ENCODE results near the gene MAML3. TPM values are rescaled to one million over a fixed set of nuclear protein-coding genes. Genes with fewer than 3 reads are reported as not detected.

MAML3 gene
- total RNA-seq, 2 experiments from 2014 or later: 2.5 to 2.6 TPM

DNA sequence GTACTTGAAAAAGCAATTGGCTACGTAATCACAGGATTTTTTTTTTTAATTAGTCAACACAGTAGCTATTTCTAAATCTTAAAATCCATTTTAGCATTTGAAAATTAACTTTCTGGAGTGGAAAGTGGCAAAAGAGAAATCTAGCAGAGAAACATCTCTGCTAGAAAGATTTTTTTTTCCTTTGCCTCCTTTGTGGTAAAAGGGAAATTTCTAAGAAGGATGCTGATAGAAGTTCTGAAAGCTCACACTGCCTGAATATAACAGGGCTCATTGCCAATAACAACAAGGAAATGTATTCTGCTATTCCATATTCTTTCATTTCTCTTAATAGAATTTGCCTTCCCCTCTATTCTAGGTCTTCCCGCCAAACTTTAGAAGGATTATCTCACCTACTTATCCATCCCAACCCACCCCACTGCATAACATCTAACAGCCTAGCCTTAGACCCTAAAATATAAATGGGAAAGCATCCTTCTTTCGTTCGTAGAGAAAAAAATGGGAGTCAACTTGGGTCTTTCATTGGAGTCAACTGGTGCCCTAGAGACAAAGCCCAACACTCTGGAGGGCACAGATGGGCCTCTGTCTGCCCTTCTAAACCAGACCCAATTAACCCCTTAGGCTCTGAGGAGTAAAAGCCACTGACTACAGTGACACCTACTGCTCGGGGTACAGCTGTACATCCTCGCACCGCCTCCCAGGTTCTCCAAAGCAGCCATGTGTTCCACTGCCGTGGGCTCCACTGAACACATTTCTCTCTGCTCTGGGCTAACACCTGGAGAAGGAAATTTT, 103.9 kb downstream of the MAML3 start:
- no peaks in the 10 kb centered on the region for H3K36me3 Mint-ChIP-seq (ENCODE audit: low read depth)
- POLR2A ChIA-PET: interaction anchor here (1.2 to 1.6 kb wide), 2 partner anchors 20 to 104 kb away, joined by 3 to 4 read pairs; partner anchors contain the start of gene MAML3
- no peak for DNase-seq
- H3K9me3 Mint-ChIP-seq: no peaks in the 10 kb centered on the region
- H3K4me3 Mint-ChIP-seq: no peak overlapping the region
- CTCF ChIA-PET: interaction anchor here (0.5 to 1.7 kb wide), 10 partner anchors 10 to 394 kb away, joined by 3 to 7 read pairs (median 3); no protein-coding TSS in a partner anchor
- peaks cover 39% of the 10 kb centered on the region for H3K4me1 Mint-ChIP-seq
- H3K27me3 Mint-ChIP-seq: peaks cover 49% of the 10 kb centered on the region
- H3K27ac Mint-ChIP-seq: no peak overlapping the region

DNA sequence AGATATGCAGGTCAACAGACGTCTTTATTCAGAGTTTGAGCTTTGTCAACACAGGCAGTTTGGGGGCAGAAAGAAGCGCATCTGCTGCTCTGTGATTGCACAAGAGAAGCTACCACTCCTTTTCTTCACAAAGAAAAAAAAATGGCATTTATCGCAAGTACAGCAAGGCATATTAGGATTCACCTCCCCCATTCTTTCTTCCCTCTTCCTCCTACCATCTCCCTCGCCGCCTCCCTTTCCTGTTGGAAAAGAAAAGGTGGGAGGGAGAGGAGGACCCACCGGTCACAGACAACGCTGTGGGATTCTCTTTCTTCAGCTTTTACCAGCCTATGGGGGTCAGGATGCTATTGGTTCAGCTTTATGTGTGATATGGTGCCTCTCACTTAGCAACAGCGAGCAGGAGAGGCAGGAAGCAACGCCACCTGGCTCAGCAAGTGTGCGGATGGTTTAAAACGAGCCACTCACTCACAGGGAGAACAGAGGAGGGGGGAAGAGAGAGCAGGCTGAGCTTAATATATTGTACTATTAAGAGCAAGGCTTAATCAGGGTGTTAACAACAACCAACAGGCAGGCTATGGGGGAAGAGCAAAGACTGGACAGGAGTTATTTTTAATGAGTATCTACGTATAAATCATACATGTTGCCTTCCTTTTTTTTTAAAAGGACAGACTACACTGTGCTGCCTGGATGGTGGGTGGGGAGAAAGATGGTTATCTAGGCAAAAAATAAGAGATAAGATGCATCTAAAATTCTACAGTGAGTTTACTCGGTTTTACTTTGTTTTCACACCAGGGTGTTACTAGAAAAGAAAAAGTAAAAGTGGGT, 104.7 kb downstream of the MAML3 start:
- H3K27me3 Mint-ChIP-seq: peaks cover 47% of the 10 kb centered on the region
- POLR2A ChIA-PET: interaction anchor here (1.2 to 1.6 kb wide), 2 partner anchors 21 to 104 kb away, joined by 3 to 4 read pairs; partner anchors contain the start of gene MAML3
- DNase-seq: peak; percentile 51

DNA sequence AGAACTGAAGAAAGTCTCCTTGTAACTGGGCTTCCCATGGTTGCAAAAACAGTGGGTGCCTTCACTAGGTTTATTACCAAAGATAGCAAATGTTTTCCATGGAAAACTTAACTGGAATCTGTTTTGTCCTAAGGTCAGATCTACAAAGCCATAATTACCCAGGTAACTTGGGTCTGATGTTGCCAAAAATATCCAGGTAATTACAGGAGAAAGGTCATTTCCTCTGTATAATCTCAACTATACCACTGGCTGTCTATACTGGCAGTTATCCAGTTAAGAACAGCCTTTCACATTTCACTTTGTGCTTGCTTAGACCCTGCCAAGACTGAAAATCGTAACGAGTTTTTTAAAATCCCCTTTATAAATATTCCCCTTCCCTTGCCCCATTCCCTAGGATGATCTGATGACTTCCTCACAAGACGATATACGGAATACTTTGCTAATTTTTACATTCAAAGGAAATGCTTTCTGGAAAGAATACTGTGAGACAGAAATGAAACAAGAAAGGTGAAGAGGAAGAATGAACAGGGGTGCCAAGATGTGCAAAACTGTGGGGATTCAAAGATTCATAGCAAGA, 105.5 kb downstream of the MAML3 start:
- Mint-ChIP-seq H3K4me3 (no peak overlapping the region), H3K27ac (no peak overlapping the region), H3K27me3 (peaks cover 46% of the 10 kb centered on the region), H3K36me3 (ENCODE audit: low read depth) (no peaks in the 10 kb centered on the region), H3K9me3 (no peaks in the 10 kb centered on the region), H3K4me1 (peaks cover 30% of the 10 kb centered on the region)
- DNase-seq: no peak
- POLR2A ChIA-PET: interaction anchor here (1.2 to 1.6 kb wide), 2 partner anchors 22 to 105 kb away, joined by 3 to 4 read pairs; partner anchors contain the start of gene MAML3
- CTCF ChIA-PET: interaction anchor here (1.1 kb wide), 1 partner anchor 21 kb away, joined by 4 read pairs; no protein-coding TSS in a partner anchor

More for the DNA sequence above, 104.7 kb downstream of the MAML3 start:
- H3K9me3 Mint-ChIP-seq: no peaks in the 10 kb centered on the region
- no peak overlapping the region for H3K27ac Mint-ChIP-seq
- CTCF ChIA-PET: interaction anchor here (0.5 to 1.7 kb wide), 10 partner anchors 11 to 393 kb away, joined by 3 to 7 read pairs (median 3); no protein-coding TSS in a partner anchor
- peak overlapping the region; percentile 55 for H3K4me3 Mint-ChIP-seq
- H3K36me3 Mint-ChIP-seq (ENCODE audit: low read depth): no peaks in the 10 kb centered on the region
- H3K4me1 Mint-ChIP-seq: peaks cover 33% of the 10 kb centered on the region

DNA sequence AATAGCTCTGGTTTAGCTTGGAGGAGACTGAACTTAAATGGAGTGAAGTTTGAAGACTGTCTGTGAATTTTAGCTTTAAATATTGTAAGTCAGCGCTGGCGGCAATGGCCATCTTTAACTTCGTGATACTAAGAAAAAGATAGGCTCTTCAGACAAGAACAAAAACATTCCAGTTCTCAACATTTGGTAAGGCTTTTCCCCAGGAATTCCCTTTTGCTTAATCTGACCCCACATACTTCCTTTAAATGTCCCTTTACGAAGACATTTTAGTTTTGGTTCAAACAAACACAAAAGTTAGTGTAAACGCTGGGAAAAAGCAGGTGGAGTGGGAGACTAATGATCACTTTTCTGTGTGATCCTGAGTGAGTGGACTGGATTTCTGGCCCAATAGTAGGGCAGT, 106.2 kb downstream of the MAML3 start:
- Mint-ChIP-seq H3K27ac (no peak overlapping the region), H3K27me3 (peaks cover 46% of the 10 kb centered on the region), H3K4me3 (no peak overlapping the region), H3K4me1 (peaks cover 26% of the 10 kb centered on the region), H3K9me3 (no peaks in the 10 kb centered on the region), H3K36me3 (ENCODE audit: low read depth) (no peaks in the 10 kb centered on the region)
- no peak for DNase-seq
- ChIA-PET POLR2A (interaction anchor here (0.8 kb wide), 1 partner anchor 22 kb away, joined by 3 read pairs; no protein-coding TSS in a partner anchor), CTCF (no interaction called here)

DNA sequence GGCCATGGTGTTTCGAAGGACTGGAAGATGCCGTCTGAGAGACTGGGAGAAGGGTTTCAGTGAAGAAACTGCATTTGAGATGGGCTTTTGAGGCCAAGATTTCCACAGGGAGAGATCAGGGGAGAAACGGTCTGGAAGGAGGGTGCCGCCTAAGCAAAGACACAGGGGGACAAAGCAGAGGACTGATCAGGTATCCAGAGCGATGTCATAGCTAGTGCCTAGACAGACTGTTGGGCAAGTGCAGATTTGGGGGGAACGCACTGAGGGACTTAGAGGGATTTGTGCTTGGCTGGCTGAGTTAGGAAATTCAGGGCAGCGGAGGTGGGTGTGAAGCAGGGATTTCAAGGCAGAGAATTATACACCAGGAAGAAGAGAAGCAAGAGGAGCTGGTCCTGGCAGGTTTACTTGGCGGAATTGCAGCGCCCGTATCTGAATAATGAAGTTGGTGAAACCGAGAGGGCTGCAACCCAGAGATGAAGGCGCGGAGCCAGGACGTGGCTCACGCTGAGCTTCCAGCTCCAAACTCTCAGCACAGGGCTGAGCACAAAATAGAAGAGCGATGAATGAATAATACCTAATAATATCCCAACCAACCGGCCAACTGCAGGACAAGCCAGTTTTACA, 106.9 kb downstream of the MAML3 start:
- Mint-ChIP-seq H3K4me1 (peaks cover 26% of the 10 kb centered on the region), H3K36me3 (ENCODE audit: low read depth) (no peaks in the 10 kb centered on the region), H3K4me3 (no peak overlapping the region), H3K27ac (no peak overlapping the region), H3K27me3 (peaks cover 46% of the 10 kb centered on the region), H3K9me3 (no peaks in the 10 kb centered on the region)
- DNase-seq: no peak
- ChIA-PET CTCF (no interaction called here), POLR2A (interaction anchor here (0.8 kb wide), 1 partner anchor 23 kb away, joined by 3 read pairs; no protein-coding TSS in a partner anchor)

DNA sequence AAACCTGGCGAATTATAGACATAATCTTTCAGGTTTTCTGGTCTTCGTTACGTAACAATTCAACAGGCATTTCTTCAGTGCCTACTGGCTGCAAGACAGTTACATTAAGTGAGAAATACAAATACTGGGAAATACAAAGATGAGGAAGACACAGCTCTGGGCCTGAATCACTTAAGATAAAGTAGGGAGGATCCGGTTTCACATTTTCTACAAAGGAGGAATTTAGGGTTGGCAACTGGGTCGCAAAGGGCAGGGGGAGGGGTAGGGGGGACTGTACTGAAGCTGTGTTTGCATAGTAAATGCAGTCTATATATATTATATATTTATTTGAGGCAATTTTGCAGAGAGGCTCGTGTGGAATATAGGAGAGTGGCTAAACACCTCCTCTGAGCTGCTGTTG, 107.4 kb downstream of the MAML3 start:
- ChIA-PET POLR2A (no interaction called here), CTCF (no interaction called here)
- H3K27ac Mint-ChIP-seq: no peak overlapping the region
- no peak overlapping the region for H3K4me3 Mint-ChIP-seq
- H3K27me3 Mint-ChIP-seq: peaks cover 40% of the 10 kb centered on the region
- peaks cover 26% of the 10 kb centered on the region for H3K4me1 Mint-ChIP-seq
- no peaks in the 10 kb centered on the region for H3K9me3 Mint-ChIP-seq
- H3K36me3 Mint-ChIP-seq (ENCODE audit: low read depth): no peaks in the 10 kb centered on the region
- no peak for DNase-seq

DNA sequence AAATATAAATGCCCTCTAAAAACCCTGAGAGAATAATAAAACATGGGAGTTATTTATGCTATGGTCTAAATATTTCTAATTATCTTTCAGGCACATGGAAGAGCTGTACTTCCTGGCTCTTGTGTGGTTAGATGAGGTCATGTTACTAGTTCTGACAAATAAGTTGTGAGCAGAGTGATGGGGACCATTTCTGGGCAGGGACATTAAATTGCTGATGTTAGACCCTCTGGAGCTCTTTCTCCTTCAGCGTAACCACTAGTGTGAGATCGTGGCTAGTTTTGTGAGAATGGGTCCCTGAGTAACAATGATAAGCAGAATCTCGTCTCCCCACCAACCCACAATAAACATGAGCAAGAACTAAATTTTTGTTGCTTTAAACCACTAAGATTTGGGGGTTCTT, 108.0 kb downstream of the MAML3 start:
- Mint-ChIP-seq H3K36me3 (ENCODE audit: low read depth) (no peaks in the 10 kb centered on the region), H3K27me3 (peaks cover 40% of the 10 kb centered on the region), H3K9me3 (no peaks in the 10 kb centered on the region), H3K4me1 (peaks cover 26% of the 10 kb centered on the region), H3K4me3 (no peak overlapping the region), H3K27ac (no peak overlapping the region)
- POLR2A ChIA-PET: no interaction called here
- CTCF ChIA-PET: no interaction called here
- DNase-seq: no peak

DNA sequence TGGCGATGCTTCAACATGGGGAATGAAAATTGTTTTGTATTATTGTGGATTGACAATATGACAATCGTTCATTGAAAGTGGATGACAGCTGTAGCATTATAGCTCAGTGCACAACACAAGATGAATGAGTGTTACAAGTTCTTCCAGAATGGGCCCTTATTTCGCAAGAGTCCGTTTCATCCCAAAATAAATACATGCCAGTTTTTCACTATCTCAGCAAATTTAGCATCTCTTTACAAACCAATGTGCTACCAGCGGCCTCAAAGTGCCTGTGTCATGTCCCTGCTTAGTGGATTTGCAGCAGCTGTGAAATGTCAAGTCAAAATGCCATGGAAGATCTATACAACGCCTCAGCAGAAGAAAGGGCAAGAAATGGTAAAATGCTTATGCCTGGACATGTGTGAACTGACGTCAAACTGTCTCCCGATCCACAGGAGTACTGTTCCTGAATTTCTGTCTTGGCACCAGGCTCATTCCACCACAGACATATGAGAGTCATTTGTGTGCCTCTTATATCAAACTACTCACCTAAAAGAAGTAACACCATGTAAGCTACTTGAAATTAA, 109.6 kb downstream of the MAML3 start:
- no peak overlapping the region for H3K4me3 Mint-ChIP-seq
- no peaks in the 10 kb centered on the region for H3K36me3 Mint-ChIP-seq (ENCODE audit: low read depth)
- H3K27ac Mint-ChIP-seq: no peak overlapping the region
- no peaks in the 10 kb centered on the region for H3K9me3 Mint-ChIP-seq
- ChIA-PET POLR2A (no interaction called here), CTCF (no interaction called here)
- peaks cover 30% of the 10 kb centered on the region for H3K27me3 Mint-ChIP-seq
- peaks cover 11% of the 10 kb centered on the region for H3K4me1 Mint-ChIP-seq
- no peak for DNase-seq

DNA sequence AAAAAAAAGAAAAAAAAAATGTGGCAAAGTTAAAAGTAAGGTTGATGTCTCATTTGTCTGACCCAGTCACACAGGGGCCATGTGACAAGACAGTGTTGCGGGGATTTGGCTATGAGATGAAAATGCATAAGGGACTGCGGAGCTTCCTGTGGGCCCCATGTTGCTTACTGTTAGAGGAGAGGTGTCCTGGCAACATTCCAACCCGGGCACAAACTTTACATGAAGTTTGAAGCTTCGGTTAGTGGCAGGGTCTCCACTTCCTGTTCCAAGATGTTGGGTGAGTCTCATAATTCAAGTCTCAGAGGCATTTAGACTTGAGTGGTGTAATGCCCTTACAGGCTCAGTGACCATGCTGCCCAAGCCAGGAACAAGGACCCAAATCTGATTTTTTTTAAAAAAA, 111.3 kb downstream of the MAML3 start:
- H3K4me1 Mint-ChIP-seq: peaks cover 1% of the 10 kb centered on the region
- H3K4me3 Mint-ChIP-seq: no peak overlapping the region
- DNase-seq: no peak
- H3K36me3 Mint-ChIP-seq (ENCODE audit: low read depth): no peaks in the 10 kb centered on the region
- no peaks in the 10 kb centered on the region for H3K9me3 Mint-ChIP-seq
- H3K27ac Mint-ChIP-seq: no peak overlapping the region
- CTCF ChIA-PET: no interaction called here
- POLR2A ChIA-PET: no interaction called here
- peaks cover 15% of the 10 kb centered on the region for H3K27me3 Mint-ChIP-seq

DNA sequence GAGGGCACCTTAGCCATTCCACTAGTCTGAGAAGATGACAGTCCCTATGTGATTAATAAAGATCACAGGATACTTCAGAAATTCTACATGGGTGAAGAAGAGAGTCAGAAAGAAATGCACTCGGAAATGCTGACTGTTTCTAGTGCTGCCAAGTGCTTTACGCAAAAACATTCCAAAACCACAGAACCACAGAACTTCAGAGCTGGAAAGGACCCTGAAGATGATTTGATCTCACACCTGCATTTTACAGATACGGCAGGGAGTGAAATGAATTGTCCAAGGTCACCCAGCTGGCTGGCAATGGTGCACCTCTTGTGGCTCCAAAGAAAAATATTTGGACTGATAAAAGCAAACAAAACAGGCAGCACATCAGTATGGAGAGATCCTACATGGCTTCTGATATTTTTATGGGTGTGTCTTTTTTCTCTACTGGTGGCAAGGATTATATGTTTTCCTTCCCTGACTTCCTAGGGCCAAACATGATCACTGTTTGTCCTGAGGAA, 115.9 kb downstream of the MAML3 start:
- no peaks in the 10 kb centered on the region for H3K36me3 Mint-ChIP-seq (ENCODE audit: low read depth)
- H3K27me3 Mint-ChIP-seq: peaks cover 11% of the 10 kb centered on the region
- DNase-seq: no peak
- ChIA-PET POLR2A (no interaction called here), CTCF (interaction anchor here (1.2 to 2.6 kb wide), 2 partner anchors 12 to 13 kb away, joined by 3 to 8 read pairs; no protein-coding TSS in a partner anchor)
- H3K4me1 Mint-ChIP-seq: no peaks in the 10 kb centered on the region
- no peak overlapping the region for H3K4me3 Mint-ChIP-seq
- no peaks in the 10 kb centered on the region for H3K9me3 Mint-ChIP-seq
- H3K27ac Mint-ChIP-seq: no peak overlapping the region

DNA sequence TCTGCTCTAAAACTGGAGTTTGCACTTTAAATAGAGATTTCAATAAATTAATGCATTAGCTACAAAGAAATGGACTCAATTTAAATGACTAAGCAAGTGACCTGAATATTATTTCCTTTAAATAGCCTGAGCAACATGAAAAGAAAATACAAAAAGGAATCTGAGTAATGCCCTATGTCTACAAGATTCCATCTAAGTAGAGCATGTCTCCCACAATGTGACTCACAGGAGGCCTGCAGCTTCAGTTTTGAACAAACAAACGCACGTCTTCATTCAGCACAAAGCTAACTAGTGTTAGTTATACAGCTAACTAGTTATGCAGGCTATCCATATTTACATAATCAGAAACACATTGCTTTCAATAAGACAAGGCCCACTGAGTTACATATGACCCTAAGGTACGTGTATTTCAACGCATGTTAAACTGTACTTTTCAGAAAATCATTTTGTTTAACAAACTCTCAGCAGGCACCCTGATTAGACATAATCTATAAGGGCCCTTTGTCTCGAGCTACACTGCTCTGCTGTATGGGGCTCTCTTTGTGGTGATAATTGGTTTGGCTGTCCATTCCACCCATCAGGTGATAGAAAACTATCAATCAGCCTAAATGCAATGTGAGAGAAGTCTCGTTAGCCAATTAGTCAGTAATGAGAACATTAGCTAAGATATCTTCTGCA, 116.5 kb downstream of the MAML3 start:
- Mint-ChIP-seq H3K27ac (no peak overlapping the region), H3K27me3 (peaks cover 16% of the 10 kb centered on the region), H3K9me3 (no peaks in the 10 kb centered on the region), H3K4me3 (no peak overlapping the region), H3K4me1 (no peaks in the 10 kb centered on the region), H3K36me3 (ENCODE audit: low read depth) (no peaks in the 10 kb centered on the region)
- ChIA-PET CTCF (interaction anchor here (0.7 to 2.6 kb wide), 5 partner anchors 9 to 217 kb away, joined by 3 to 8 read pairs (median 3); no protein-coding TSS in a partner anchor), POLR2A (no interaction called here)
- no peak for DNase-seq

DNA sequence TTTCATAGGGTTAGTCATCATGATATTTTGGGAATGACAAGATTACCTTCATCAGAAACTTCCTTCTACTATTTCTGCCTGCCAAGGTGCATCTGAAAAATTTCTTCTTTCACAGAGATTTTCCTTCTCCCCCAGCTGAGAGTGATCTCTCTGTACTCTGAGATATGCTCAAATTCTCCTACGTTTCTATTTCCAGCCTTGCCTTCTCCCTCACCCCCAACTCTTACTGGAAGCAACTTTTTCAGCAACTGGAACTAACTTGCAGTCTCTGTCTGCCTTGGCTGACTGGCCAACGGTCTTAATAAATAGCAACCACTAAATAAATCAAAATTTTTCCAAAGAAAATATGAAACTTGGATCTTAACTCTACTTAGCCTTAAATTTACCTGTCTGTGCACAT, 122.3 kb downstream of the MAML3 start:
- Mint-ChIP-seq H3K4me3 (no peak overlapping the region), H3K36me3 (ENCODE audit: low read depth) (no peaks in the 10 kb centered on the region), H3K27ac (no peak overlapping the region), H3K9me3 (no peaks in the 10 kb centered on the region), H3K27me3 (peaks cover 50% of the 10 kb centered on the region), H3K4me1 (no peaks in the 10 kb centered on the region)
- ChIA-PET POLR2A (no interaction called here), CTCF (interaction anchor here (2.1 kb wide), 1 partner anchor 222 kb away, joined by 6 read pairs; no protein-coding TSS in a partner anchor)
- DNase-seq: no peak

All from activated CD4-positive, alpha-beta memory T cell treated with anti-CD3 and anti-CD28 coated beads, Interleukin-2, amount 10 ng/mL, durations not matched to agents 7 days and 5 days (primary cell).